GM23248 (cell line): Measurements from ENCODE around the gene SLC34A3. TPM values are rescaled to one million over a fixed set of nuclear protein-coding genes. Genes with fewer than 3 reads are reported as not detected.

Experiments
- DNase-seq: peaks from one replicate; pipeline ENCODE4 v3.0.0-alpha.2; 2015
- H2AFZ ChIP-seq: fragments of 200-600 bp; sonication (generic); 2 replicates; pipeline ENCODE4 v1.6.1; 2016; ENCODE audit warnings: antibody characterized with exemption
- H3F3A ChIP-seq: fragments of 200-600 bp; sonication (generic); 2 replicates; pipeline ENCODE4 v1.6.1; 2016; ENCODE audit warnings: mild to moderate bottlenecking, antibody characterized with exemption, mixed run types; ENCODE audit not compliant: insufficient read depth
- H3K27ac ChIP-seq: fragments of 200-600 bp; sonication (generic); 2 replicates; pipeline ENCODE4 v1.5.1; 2016; ENCODE audit warnings: mild to moderate bottlenecking
- H3K27me3 ChIP-seq: fragments of 200-600 bp; sonication (generic); replicated peaks from 2 replicates; pipeline ENCODE4 v1.6.1; 2016; ENCODE audit warnings: mild to moderate bottlenecking; ENCODE audit not compliant: insufficient read depth
- H3K36me3 ChIP-seq: fragments of 200-600 bp; sonication (generic); 2 replicates; pipeline ENCODE4 v1.6.1; 2016; ENCODE audit warnings: low read depth, mild to moderate bottlenecking
- H3K4me1 ChIP-seq: fragments of 200-600 bp; sonication (generic); 2 replicates; pipeline ENCODE4 v1.6.1; 2016; ENCODE audit warnings: mild to moderate bottlenecking; ENCODE audit not compliant: insufficient read depth
- H3K4me2 ChIP-seq: fragments of 200-600 bp; sonication (generic); one replicate; pipeline ENCODE4 v1.6.1; 2016; ENCODE audit warnings: mild to moderate bottlenecking; ENCODE audit not compliant: unreplicated experiment
- H3K4me3 ChIP-seq: fragments of 200-600 bp; sonication (generic); 2 replicates; pipeline ENCODE4 v1.5.1; 2016; ENCODE audit warnings: mild to moderate bottlenecking
- H3K79me2 ChIP-seq: fragments of 200-600 bp; sonication (generic); 2 replicates; pipeline ENCODE4 v1.6.1; 2016; ENCODE audit warnings: mild to moderate bottlenecking; ENCODE audit not compliant: insufficient read depth
- H3K9ac ChIP-seq: fragments of 200-600 bp; sonication (generic); 2 replicates; pipeline ENCODE4 v1.6.1; 2016; ENCODE audit warnings: mild to moderate bottlenecking
- H3K9me2 ChIP-seq: fragments of 200-600 bp; sonication (generic); 2 replicates; pipeline ENCODE4 v1.6.1; 2016; ENCODE audit warnings: mixed run types, mild to moderate bottlenecking, moderate library complexity; ENCODE audit not compliant: insufficient read depth
- H3K9me3 ChIP-seq: fragments of 200-600 bp; sonication (generic); one replicate; pipeline ENCODE4 v1.6.1; 2017; ENCODE audit warnings: low read depth
- H4K20me1 ChIP-seq: fragments of 200-600 bp; sonication (generic); 2 replicates; pipeline ENCODE4 v1.6.0; 2016; ENCODE audit not compliant: insufficient read depth
- EZH2 ChIP-seq: fragments of 200-600 bp; sonication (generic); IDR thresholded peaks from 2 replicates; pipeline ENCODE4 v1.6.1; 2018; ENCODE audit warnings: antibody characterized with exemption, mild to moderate bottlenecking; ENCODE audit not compliant: insufficient read depth, poor library complexity, severe bottlenecking
- EZH2phosphoT487 ChIP-seq: fragments of 200-600 bp; sonication (generic); IDR thresholded peaks from 2 replicates; pipeline ENCODE4 v1.6.1; 2018; ENCODE audit warnings: antibody characterized with exemption, moderate library complexity, mild to moderate bottlenecking, low read depth; ENCODE audit not compliant: insufficient read depth
- whole genome bisulfite sequencing, 2 experiments: methylation state at CpG; one replicate each; pipeline ENCODE4 v1.1.6; 2015 to 2017; ENCODE audit warnings: low lambda C conversion rate in 2 of 2, low coverage in 1 of 2; ENCODE audit errors: missing lambda C conversion rate in 2 of 2; 5-methylcytosine and 5-hydroxymethylcytosine counted together
- in situ Hi-C: fragments of 300-500 bp; cut with MboI; formaldehyde crosslinking; loops from 2 replicates; pipeline ENCODE4 v1.15.0; 2020
- polyA plus RNA-seq: library from polyadenylated mRNA; unstranded; fragments of >200 nt; fragmentation: Nextera tagmentation; extraction: Ambion mirVana; gene quantifications from 2 replicates; pipeline ENCODE4 v1.2.1, GENCODE V29; 2016
- total RNA-seq: library from RNA; depleted of rRNA; stranded (reverse); fragments of >200 nt; shearing (Covaris generic); gene quantifications from 2 replicates; pipeline ENCODE4 v1.2.3, GENCODE V29; 2014

Gene SLC34A3
- total and polyA plus RNA-seq, 2 experiments from 2014 or later = not detected

GRCh38 chr9:137224830-137225694, 5.6 kb upstream of the SLC34A3 start, which contains the start of gene CYSRT1:
TSS of gene CYSRT1 (plus strand) at chr9:137225174. CDS start at chr9:137225622, 448 bp downstream.
- peak within 1 kb of the TSS; percentile 84 for H2AFZ ChIP-seq
- H3K36me3 ChIP-seq = no peaks in the 10 kb centered on the region
- no peaks in the 10 kb centered on the region for H4K20me1 ChIP-seq
- H3K9me3 ChIP-seq = no peaks in the 10 kb centered on the region
- DNase-seq = peak; percentile 28
- no peaks in the 10 kb centered on the region for H3F3A ChIP-seq
- TF ChIP-seq EZH2 (no peak), EZH2phosphoT487 (no peak)
- H3K27ac ChIP-seq = peak within 1 kb of the TSS; percentile 55; the same call in 1 of the 2 replicates
- H3K9me2 ChIP-seq = no peaks in the 10 kb centered on the region
- H3K27me3 ChIP-seq = no peaks in the 10 kb centered on the region
- H3K4me2 ChIP-seq = peak within 1 kb of the TSS; percentile 77
- peak within 1 kb of the TSS; percentile 79 for H3K4me3 ChIP-seq
- no peaks in the 10 kb centered on the region for H3K79me2 ChIP-seq
- peaks cover 3% of the 10 kb centered on the region; the same call in 1 of the 2 replicates for H3K4me1 ChIP-seq
- in situ Hi-C loops = no loop called here
- 49 to 52% methylated on average over 18 to 21 of the region's 23 CpGs for WGBS, 2 experiments
- H3K9ac ChIP-seq = peak within 1 kb of the TSS; percentile 84

DNA sequence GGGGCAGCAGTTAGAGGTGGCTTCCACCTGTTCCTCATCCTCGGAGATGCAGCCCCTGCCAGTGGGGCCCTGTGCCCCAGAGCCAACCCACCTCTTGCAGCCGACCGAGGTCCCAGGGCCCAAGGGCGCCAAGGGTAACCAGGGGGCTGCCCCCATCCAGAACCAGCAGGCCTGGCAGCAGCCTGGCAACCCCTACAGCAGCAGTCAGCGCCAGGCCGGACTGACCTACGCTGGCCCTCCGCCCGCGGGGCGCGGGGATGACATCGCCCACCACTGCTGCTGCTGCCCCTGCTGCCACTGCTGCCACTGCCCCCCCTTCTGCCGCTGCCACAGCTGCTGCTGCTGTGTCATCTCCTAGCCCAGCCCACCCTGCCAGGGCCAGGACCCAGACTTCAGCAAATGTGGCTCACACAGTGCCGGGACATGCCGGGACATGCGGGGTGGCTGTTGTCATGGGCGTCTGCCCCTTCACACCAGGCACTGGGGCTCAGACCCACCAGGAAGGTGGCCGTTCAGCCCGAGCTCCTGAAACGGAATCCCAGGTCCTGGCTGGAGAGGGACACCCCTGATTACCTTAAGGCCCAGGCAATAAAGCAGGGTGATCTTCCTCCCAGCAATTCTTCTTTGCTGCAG, 4.9 kb upstream of the SLC34A3 start:
- H3K9ac ChIP-seq = no peak overlapping the region
- in situ Hi-C loops = no loop called here
- no peak overlapping the region for H3K4me2 ChIP-seq
- no peaks in the 10 kb centered on the region for H3K36me3 ChIP-seq
- DNase-seq = no peak
- no peaks in the 10 kb centered on the region for H3F3A ChIP-seq
- no peaks in the 10 kb centered on the region for H3K79me2 ChIP-seq
- TF ChIP-seq EZH2phosphoT487 = no peak
- TF ChIP-seq EZH2 = no peak
- H3K9me3 ChIP-seq = no peaks in the 10 kb centered on the region
- H3K27me3 ChIP-seq = no peaks in the 10 kb centered on the region
- peaks cover 3% of the 10 kb centered on the region; the same call in 1 of the 2 replicates for H3K4me1 ChIP-seq
- no peaks in the 10 kb centered on the region for H4K20me1 ChIP-seq
- H2AFZ ChIP-seq = no peak overlapping the region
- no peaks in the 10 kb centered on the region for H3K9me2 ChIP-seq
- no peak overlapping the region for H3K27ac ChIP-seq
- no peak overlapping the region for H3K4me3 ChIP-seq
- WGBS, 2 experiments = 75 to 76% methylated on average over 19 to 21 of the region's 21 CpGs

- no peaks in the 10 kb centered on the region for H3F3A ChIP-seq
- 67 to 70% methylated on average over 17 to 18 of the region's 18 CpGs for WGBS, 2 experiments
- H3K4me1 ChIP-seq = peaks cover 3% of the 10 kb centered on the region; the same call in 1 of the 2 replicates
- H3K27ac ChIP-seq = no peak overlapping the region
- no peaks in the 10 kb centered on the region for H3K9me2 ChIP-seq
- no peaks in the 10 kb centered on the region for H3K36me3 ChIP-seq
- TF ChIP-seq EZH2 (no peak), EZH2phosphoT487 (no peak)
- no peaks in the 10 kb centered on the region for H3K79me2 ChIP-seq
- H3K4me3 ChIP-seq = no peak overlapping the region
- H3K27me3 ChIP-seq = no peaks in the 10 kb centered on the region
- no peaks in the 10 kb centered on the region for H3K9me3 ChIP-seq
- in situ Hi-C loops = no loop called here
- no peaks in the 10 kb centered on the region for H4K20me1 ChIP-seq
- peak overlapping the region; percentile 41; the same call in 1 of the 2 replicates for H3K9ac ChIP-seq
- H3K4me2 ChIP-seq = no peak overlapping the region
- H2AFZ ChIP-seq = no peak overlapping the region
- DNase-seq = peak; percentile 46
These were observed 4.2 kb upstream of the SLC34A3 start for GRCh38 chr9:137226338-137227053.
